HEK293 (cell line): ENCODE measurements around the gene PRTFDC1.

Source experiments
- CTCF ChIA-PET: fragments of 350-600 bp; formaldehyde crosslinking; extraction: SDS; loops from one replicate; lab custom pipeline; 2021; ENCODE audit warnings: antibody characterized with exemption; lab: Yijun Ruan, JAX
- POLR2A ChIA-PET: fragments of 300-600 bp; formaldehyde crosslinking; extraction: SDS; loops from one replicate; lab custom pipeline; 2020; ENCODE audit warnings: antibody characterized with exemption, inconsistent platforms; lab: Yijun Ruan, JAX
- H3K27ac ChIP-seq: fragments of 200-500 bp; sonication (Bioruptor generic); 2 replicates; pipeline ENCODE4 v1.5.1; 2014; ENCODE audit warnings: low read depth, low read length, control low read depth, inconsistent platforms; ENCODE audit errors: extremely low read depth
- H3K36me3 ChIP-seq, 2 experiments: fragments of 200-500 bp in 1 of 2; sonication (Bioruptor generic) in 1 of 2; 1 replicate in 1 of 2; 2 replicates in 1 of 2; pipeline ENCODE4 v1.5.1; 2014 to 2017; ENCODE audit warnings: inconsistent platforms in 2 of 2, low read length in 2 of 2; ENCODE audit not compliant: control insufficient read depth in 2 of 2, insufficient read depth in 1 of 2
- H3K4me1 ChIP-seq: fragments of 200-500 bp; sonication (Bioruptor generic); 2 replicates; pipeline ENCODE4 v1.5.1; 2014; ENCODE audit warnings: mild to moderate bottlenecking, low read length, inconsistent platforms; ENCODE audit not compliant: control insufficient read depth, insufficient read depth
- H3K4me3 ChIP-seq: 2 replicates; pipeline ENCODE4 v1.5.1; 2011; ENCODE audit warnings: low read depth, mild to moderate bottlenecking, control low read depth, low read length, moderate library complexity
- H3K9me3 ChIP-seq: fragments of 200-500 bp; sonication (Bioruptor generic); 2 replicates; pipeline ENCODE4 v1.5.1; 2014; ENCODE audit warnings: low read depth, low read length, inconsistent platforms; ENCODE audit not compliant: control insufficient read depth, insufficient read depth
- BCL11B ChIP-seq: fragments of 450-650 bp; formaldehyde crosslinking; IDR thresholded peaks from 2 replicates; pipeline ENCODE4 v1.5.1; 2016; ENCODE audit warnings: low read depth, missing biosample characterization, missing genetic modification characterization
- HOXD13 ChIP-seq: sonication (generic); formaldehyde crosslinking; IDR thresholded peaks from 2 replicates; pipeline ENCODE4 v1.8.0; 2022; ENCODE audit warnings: missing genetic modification reagents, borderline replicate concordance
- KLF7 ChIP-seq: fragments of 450-650 bp; formaldehyde crosslinking; IDR thresholded peaks from 2 replicates; pipeline ENCODE4 v1.5.1; 2016; ENCODE audit warnings: missing biosample characterization, missing genetic modification characterization, borderline replicate concordance
- SALL2 ChIP-seq: fragments of 450-650 bp; formaldehyde crosslinking; IDR thresholded peaks from 2 replicates; pipeline ENCODE4 v1.5.0; 2017; ENCODE audit warnings: missing biosample characterization, mild to moderate bottlenecking, missing genetic modification characterization, borderline replicate concordance
- SCRT1 ChIP-seq: fragments of 450-650 bp; formaldehyde crosslinking; IDR thresholded peaks from 2 replicates; pipeline ENCODE4 v1.5.1; 2016; ENCODE audit warnings: missing biosample characterization, missing genetic modification characterization, borderline replicate concordance
- SP2 ChIP-seq: fragments of 450-650 bp; formaldehyde crosslinking; IDR thresholded peaks from 2 replicates; pipeline ENCODE4 v1.5.1; 2016; ENCODE audit warnings: missing biosample characterization, missing genetic modification characterization
- ZFHX2 ChIP-seq: fragments of 450-650 bp; formaldehyde crosslinking; conservative IDR thresholded peaks from 2 replicates; pipeline ENCODE4 v1.5.1; 2016; ENCODE audit warnings: missing biosample characterization, missing genetic modification characterization
- ZNF114 ChIP-seq: fragments of 450-650 bp; formaldehyde crosslinking; IDR thresholded peaks from 2 replicates; pipeline ENCODE4 v1.5.0; 2017; ENCODE audit warnings: missing biosample characterization, missing genetic modification characterization
- ZNF146 ChIP-seq: fragments of 450-650 bp; formaldehyde crosslinking; IDR thresholded peaks from 2 replicates; pipeline ENCODE4 v1.5.1; 2016; ENCODE audit warnings: missing biosample characterization, missing genetic modification characterization
- ZNF157 ChIP-seq: fragments of 450-650 bp; formaldehyde crosslinking; IDR thresholded peaks from 2 replicates; pipeline ENCODE4 v1.5.1; 2016; ENCODE audit warnings: missing biosample characterization, missing genetic modification characterization
- ZNF169 ChIP-seq: fragments of 450-650 bp; formaldehyde crosslinking; IDR thresholded peaks from 2 replicates; pipeline ENCODE4 v1.5.1; 2016; ENCODE audit warnings: missing biosample characterization, missing genetic modification characterization
- ZNF366 ChIP-seq: fragments of 450-650 bp; formaldehyde crosslinking; conservative IDR thresholded peaks from 2 replicates; pipeline ENCODE4 v1.5.1; 2016; ENCODE audit warnings: missing biosample characterization, missing genetic modification characterization
- ZNF37A ChIP-seq: fragments of 450-650 bp; IDR thresholded peaks from 2 replicates; pipeline ENCODE4 v1.5.1; 2018; ENCODE audit warnings: missing biosample characterization, missing genetic modification characterization
- ZNF48 ChIP-seq: fragments of 450-650 bp; formaldehyde crosslinking; IDR thresholded peaks from 2 replicates; pipeline ENCODE4 v1.5.1; 2016; ENCODE audit warnings: missing biosample characterization, missing genetic modification characterization
- ZNF510 ChIP-seq: fragments of 450-650 bp; formaldehyde crosslinking; IDR thresholded peaks from 2 replicates; pipeline ENCODE4 v1.5.1; 2018; ENCODE audit warnings: mild to moderate bottlenecking, missing genetic modification characterization, missing biosample characterization; ENCODE audit not compliant: insufficient replicate concordance
- ZNF521 ChIP-seq: fragments of 450-650 bp; formaldehyde crosslinking; IDR thresholded peaks from 2 replicates; pipeline ENCODE4 v1.5.1; 2017; ENCODE audit warnings: missing biosample characterization, mild to moderate bottlenecking, missing genetic modification characterization
- ZNF544 ChIP-seq: fragments of 450-650 bp; formaldehyde crosslinking; IDR thresholded peaks from 2 replicates; pipeline ENCODE4 v1.5.0; 2017; ENCODE audit warnings: missing biosample characterization, missing genetic modification characterization
- ZNF558 ChIP-seq: fragments of 450-650 bp; formaldehyde crosslinking; IDR thresholded peaks from 2 replicates; pipeline ENCODE4 v1.5.1; 2016; ENCODE audit warnings: missing biosample characterization, missing genetic modification characterization
- ZNF629 ChIP-seq: fragments of 450-650 bp; formaldehyde crosslinking; IDR thresholded peaks from 2 replicates; pipeline ENCODE4 v1.5.1; 2017; ENCODE audit warnings: missing biosample characterization, missing genetic modification characterization
- ZNF658 ChIP-seq: fragments of 450-650 bp; formaldehyde crosslinking; IDR thresholded peaks from 2 replicates; pipeline ENCODE4; 2016; ENCODE audit warnings: missing biosample characterization, missing genetic modification characterization
- ZNF792 ChIP-seq: fragments of 450-650 bp; formaldehyde crosslinking; IDR thresholded peaks from 2 replicates; pipeline ENCODE4 v1.5.1; 2016; ENCODE audit warnings: missing biosample characterization, missing genetic modification characterization
- TF ChIP-seq, protein P1 (sequence below): fragments of 450-650 bp; formaldehyde crosslinking; IDR thresholded peaks from 2 replicates; pipeline ENCODE4 v1.5.0; 2017; ENCODE audit warnings: missing biosample characterization, missing genetic modification characterization, borderline replicate concordance
- TF ChIP-seq, protein P2 (sequence below): fragments of 450-650 bp; formaldehyde crosslinking; IDR thresholded peaks from 2 replicates; pipeline ENCODE4 v1.5.1; 2016; ENCODE audit warnings: missing biosample characterization, missing genetic modification characterization
- TF ChIP-seq, protein P3 (sequence below): fragments of 450-650 bp; formaldehyde crosslinking; IDR thresholded peaks from 2 replicates; pipeline ENCODE4 v1.5.1; 2016; ENCODE audit warnings: missing biosample characterization, missing genetic modification characterization
- TF ChIP-seq, protein P4 (sequence below): fragments of 450-650 bp; formaldehyde crosslinking; IDR thresholded peaks from 2 replicates; pipeline ENCODE4 v1.5.1; 2016; ENCODE audit warnings: missing biosample characterization, missing genetic modification characterization

PRTFDC1 gene

DNA sequence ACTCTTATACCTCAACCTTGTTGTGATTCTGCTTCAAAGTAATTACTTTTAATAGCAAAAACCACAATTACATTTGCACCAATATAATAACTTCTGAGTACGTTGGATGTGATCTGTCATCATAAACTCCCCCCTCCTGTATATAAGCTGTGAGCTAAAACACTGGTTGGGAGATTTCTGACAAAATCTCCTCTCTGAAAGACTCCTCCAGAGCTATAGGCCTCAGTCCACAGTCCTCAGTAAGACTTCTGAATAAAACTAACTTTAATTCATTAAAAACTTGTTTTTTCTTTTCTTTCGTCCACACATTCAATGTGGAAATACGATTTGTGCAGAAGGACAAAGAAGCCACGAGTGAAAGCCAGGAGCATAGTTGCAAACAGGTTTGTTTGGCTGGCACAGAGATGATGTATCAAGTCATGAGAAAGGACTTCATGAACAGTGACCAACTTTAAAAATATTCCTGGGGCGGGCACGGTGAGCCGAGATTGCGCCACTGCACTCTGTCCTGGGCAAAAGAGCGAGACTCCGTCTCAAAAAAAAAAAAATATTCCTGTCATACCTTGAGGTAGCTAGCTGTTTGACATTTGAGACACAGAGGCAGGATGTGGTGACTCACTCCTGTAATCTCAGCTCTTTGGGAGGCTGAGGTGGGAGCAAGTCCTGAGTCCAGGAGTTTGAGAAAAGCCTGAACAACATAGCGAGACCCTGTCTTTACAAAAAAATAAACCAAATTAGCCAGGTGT is 137.7 kb downstream of the PRTFDC1 start:
- H3K36me3 ChIP-seq = no peaks in the 10 kb centered on the region
- TF ChIP-seq ZNF37A (no peak), SP2 (tag by site-specific recombination) (no peak), HOXD13 (CRISPR knock-in tag) (no peak), ZNF792 (tag by site-specific recombination) (no peak), ZNF169 (tag by site-specific recombination) (no peak), BCL11B (tag by site-specific recombination) (no peak), ZNF48 (tag by site-specific recombination) (no peak), SALL2 (tag by site-specific recombination) (no peak), ZNF157 (no peak), ZNF558 (tag by site-specific recombination) (no peak), KLF7 (tag by site-specific recombination) (no peak), ZNF544 (tag by site-specific recombination) (no peak), SCRT1 (no peak), ZNF629 (tag by site-specific recombination) (no peak), ZFHX2 (tag by site-specific recombination) (no peak)
- TF ChIP-seq, protein P1, sequence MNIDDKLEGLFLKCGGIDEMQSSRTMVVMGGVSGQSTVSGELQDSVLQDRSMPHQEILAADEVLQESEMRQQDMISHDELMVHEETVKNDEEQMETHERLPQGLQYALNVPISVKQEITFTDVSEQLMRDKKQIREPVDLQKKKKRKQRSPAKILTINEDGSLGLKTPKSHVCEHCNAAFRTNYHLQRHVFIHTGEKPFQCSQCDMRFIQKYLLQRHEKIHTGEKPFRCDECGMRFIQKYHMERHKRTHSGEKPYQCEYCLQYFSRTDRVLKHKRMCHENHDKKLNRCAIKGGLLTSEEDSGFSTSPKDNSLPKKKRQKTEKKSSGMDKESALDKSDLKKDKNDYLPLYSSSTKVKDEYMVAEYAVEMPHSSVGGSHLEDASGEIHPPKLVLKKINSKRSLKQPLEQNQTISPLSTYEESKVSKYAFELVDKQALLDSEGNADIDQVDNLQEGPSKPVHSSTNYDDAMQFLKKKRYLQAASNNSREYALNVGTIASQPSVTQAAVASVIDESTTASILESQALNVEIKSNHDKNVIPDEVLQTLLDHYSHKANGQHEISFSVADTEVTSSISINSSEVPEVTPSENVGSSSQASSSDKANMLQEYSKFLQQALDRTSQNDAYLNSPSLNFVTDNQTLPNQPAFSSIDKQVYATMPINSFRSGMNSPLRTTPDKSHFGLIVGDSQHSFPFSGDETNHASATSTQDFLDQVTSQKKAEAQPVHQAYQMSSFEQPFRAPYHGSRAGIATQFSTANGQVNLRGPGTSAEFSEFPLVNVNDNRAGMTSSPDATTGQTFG (tag by site-specific recombination) = no peak
- TF ChIP-seq, protein P2, sequence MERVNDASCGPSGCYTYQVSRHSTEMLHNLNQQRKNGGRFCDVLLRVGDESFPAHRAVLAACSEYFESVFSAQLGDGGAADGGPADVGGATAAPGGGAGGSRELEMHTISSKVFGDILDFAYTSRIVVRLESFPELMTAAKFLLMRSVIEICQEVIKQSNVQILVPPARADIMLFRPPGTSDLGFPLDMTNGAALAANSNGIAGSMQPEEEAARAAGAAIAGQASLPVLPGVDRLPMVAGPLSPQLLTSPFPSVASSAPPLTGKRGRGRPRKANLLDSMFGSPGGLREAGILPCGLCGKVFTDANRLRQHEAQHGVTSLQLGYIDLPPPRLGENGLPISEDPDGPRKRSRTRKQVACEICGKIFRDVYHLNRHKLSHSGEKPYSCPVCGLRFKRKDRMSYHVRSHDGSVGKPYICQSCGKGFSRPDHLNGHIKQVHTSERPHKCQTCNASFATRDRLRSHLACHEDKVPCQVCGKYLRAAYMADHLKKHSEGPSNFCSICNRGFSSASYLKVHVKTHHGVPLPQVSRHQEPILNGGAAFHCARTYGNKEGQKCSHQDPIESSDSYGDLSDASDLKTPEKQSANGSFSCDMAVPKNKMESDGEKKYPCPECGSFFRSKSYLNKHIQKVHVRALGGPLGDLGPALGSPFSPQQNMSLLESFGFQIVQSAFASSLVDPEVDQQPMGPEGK (tag by site-specific recombination) = no peak
- TF ChIP-seq, protein P3, sequence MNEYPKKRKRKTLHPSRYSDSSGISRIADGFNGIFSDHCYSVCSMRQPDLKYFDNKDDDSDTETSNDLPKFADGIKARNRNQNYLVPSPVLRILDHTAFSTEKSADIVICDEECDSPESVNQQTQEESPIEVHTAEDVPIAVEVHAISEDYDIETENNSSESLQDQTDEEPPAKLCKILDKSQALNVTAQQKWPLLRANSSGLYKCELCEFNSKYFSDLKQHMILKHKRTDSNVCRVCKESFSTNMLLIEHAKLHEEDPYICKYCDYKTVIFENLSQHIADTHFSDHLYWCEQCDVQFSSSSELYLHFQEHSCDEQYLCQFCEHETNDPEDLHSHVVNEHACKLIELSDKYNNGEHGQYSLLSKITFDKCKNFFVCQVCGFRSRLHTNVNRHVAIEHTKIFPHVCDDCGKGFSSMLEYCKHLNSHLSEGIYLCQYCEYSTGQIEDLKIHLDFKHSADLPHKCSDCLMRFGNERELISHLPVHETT = no peak
- no peaks in the 10 kb centered on the region for H3K9me3 ChIP-seq
- CTCF ChIA-PET = no interaction called here
- H3K4me1 ChIP-seq = no peaks in the 10 kb centered on the region
- POLR2A ChIA-PET = no interaction called here
- H3K27ac ChIP-seq = no peak overlapping the region
- no peak overlapping the region for H3K4me3 ChIP-seq

DNA sequence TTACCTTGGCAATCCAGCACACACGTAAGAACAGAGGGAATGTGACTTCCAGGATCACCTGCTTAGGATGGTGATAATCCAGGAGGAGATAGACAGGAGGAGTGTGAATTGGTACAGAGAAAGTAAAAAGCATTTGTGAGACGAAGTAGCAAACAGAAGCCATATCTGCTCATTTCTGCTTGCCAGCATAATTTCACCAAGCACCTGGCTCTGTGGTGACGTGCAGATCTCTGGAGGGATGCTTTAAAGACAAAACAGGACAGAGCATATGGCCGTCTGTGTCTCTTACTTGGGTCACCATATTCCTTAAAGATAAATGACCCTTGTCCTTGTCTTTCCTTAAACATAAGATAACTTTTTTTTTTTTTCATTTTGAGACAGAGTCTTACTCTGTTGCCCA is 138.6 kb downstream of the PRTFDC1 start:
- ChIA-PET CTCF (no interaction called here), POLR2A (no interaction called here)
- Histone ChIP-seq H3K36me3 (no peaks in the 10 kb centered on the region), H3K9me3 (no peaks in the 10 kb centered on the region), H3K4me1 (no peaks in the 10 kb centered on the region), H3K4me3 (no peak overlapping the region), H3K27ac (no peak overlapping the region)
- no peak for TF ChIP-seq ZNF366 (tag by site-specific recombination)
- no peak for TF ChIP-seq ZNF658 (tag by site-specific recombination)
- TF ChIP-seq, protein P4, sequence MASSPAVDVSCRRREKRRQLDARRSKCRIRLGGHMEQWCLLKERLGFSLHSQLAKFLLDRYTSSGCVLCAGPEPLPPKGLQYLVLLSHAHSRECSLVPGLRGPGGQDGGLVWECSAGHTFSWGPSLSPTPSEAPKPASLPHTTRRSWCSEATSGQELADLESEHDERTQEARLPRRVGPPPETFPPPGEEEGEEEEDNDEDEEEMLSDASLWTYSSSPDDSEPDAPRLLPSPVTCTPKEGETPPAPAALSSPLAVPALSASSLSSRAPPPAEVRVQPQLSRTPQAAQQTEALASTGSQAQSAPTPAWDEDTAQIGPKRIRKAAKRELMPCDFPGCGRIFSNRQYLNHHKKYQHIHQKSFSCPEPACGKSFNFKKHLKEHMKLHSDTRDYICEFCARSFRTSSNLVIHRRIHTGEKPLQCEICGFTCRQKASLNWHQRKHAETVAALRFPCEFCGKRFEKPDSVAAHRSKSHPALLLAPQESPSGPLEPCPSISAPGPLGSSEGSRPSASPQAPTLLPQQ = no peak
- no peak for TF ChIP-seq ZNF146 (tag by site-specific recombination)
- no peak for TF ChIP-seq ZNF114
- TF ChIP-seq ZNF521 (tag by site-specific recombination) = no peak
- no peak for TF ChIP-seq ZNF510 (tag by site-specific recombination)
